RWPE2 (cell line): ENCODE measurements around the gene EHBP1.

Experiments
- ATAC-seq: fragments of 200-7000 bp; cut with Tn5 transposase; 3 replicates; pipeline ENCODE4 v1.9.1; 2021; ENCODE audit warnings: low read depth
- DNase-seq: peaks from one replicate; pipeline ENCODE4 v3.0.0-alpha.2; 2020; ENCODE audit warnings: low spot score
- H3K27ac ChIP-seq: fragments of 450-650 bp; 2 replicates; pipeline ENCODE4 v1.5.1; 2017; ENCODE audit warnings: mild to moderate bottlenecking; ENCODE audit not compliant: poor library complexity, severe bottlenecking
- H3K27me3 ChIP-seq: fragments of 250-450 bp; sonication (Bioruptor Pico); 2 replicates; pipeline ENCODE4 v1.5.1; 2021; ENCODE audit warnings: mild to moderate bottlenecking, moderate library complexity; ENCODE audit not compliant: insufficient read depth, poor library complexity, severe bottlenecking
- H3K36me3 ChIP-seq: fragments of 250-450 bp; sonication (Bioruptor Pico); 2 replicates; pipeline ENCODE4 v1.5.1; 2020; ENCODE audit warnings: low read depth, mild to moderate bottlenecking, moderate library complexity
- H3K4me1 ChIP-seq: fragments of 250-450 bp; sonication (Bioruptor Pico); 2 replicates; pipeline ENCODE4 v1.5.1; 2021; ENCODE audit warnings: mild to moderate bottlenecking, moderate library complexity; ENCODE audit not compliant: insufficient read depth, poor library complexity, severe bottlenecking
- H3K4me3 ChIP-seq: fragments of 250-450 bp; sonication (Bioruptor Pico); 2 replicates; pipeline ENCODE4 v1.5.1; 2021; ENCODE audit warnings: mild to moderate bottlenecking, moderate library complexity; ENCODE audit not compliant: severe bottlenecking
- H3K9me3 ChIP-seq: fragments of 250-450 bp; sonication (Bioruptor Pico); 2 replicates; pipeline ENCODE4 v1.5.1; 2021; ENCODE audit warnings: mild to moderate bottlenecking, moderate library complexity; ENCODE audit not compliant: severe bottlenecking
- TF ChIP-seq, protein P1 (sequence below): fragments of 450-650 bp; IDR thresholded peaks from one replicate; pipeline ENCODE4 v1.5.1; 2017; ENCODE audit warnings: mild to moderate bottlenecking, moderate library complexity; ENCODE audit not compliant: poor library complexity, severe bottlenecking

The EHBP1 gene

GRCh38 chr2:62736899-62737559 lies 31.5 kb downstream of the EHBP1 start:
- ATAC-seq (no peak), DNase-seq (no peak)
- TF ChIP-seq, protein P1, sequence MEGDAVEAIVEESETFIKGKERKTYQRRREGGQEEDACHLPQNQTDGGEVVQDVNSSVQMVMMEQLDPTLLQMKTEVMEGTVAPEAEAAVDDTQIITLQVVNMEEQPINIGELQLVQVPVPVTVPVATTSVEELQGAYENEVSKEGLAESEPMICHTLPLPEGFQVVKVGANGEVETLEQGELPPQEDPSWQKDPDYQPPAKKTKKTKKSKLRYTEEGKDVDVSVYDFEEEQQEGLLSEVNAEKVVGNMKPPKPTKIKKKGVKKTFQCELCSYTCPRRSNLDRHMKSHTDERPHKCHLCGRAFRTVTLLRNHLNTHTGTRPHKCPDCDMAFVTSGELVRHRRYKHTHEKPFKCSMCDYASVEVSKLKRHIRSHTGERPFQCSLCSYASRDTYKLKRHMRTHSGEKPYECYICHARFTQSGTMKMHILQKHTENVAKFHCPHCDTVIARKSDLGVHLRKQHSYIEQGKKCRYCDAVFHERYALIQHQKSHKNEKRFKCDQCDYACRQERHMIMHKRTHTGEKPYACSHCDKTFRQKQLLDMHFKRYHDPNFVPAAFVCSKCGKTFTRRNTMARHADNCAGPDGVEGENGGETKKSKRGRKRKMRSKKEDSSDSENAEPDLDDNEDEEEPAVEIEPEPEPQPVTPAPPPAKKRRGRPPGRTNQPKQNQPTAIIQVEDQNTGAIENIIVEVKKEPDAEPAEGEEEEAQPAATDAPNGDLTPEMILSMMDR = no peak
- Histone ChIP-seq H3K27ac (no peak overlapping the region), H3K4me1 (no peaks in the 10 kb centered on the region), H3K4me3 (no peak overlapping the region), H3K36me3 (peaks cover 14% of the 10 kb centered on the region; the same call in 1 of the 2 replicates), H3K27me3 (no peaks in the 10 kb centered on the region), H3K9me3 (no peaks in the 10 kb centered on the region)

- no peak for ATAC-seq
- no peak overlapping the region for H3K27ac ChIP-seq
- H3K4me1 ChIP-seq = no peaks in the 10 kb centered on the region
- no peaks in the 10 kb centered on the region for H3K27me3 ChIP-seq
- no peak for DNase-seq
- no peak overlapping the region for H3K4me3 ChIP-seq
- H3K36me3 ChIP-seq = peaks cover 13% of the 10 kb centered on the region; the same call in 1 of the 2 replicates
- no peaks in the 10 kb centered on the region for H3K9me3 ChIP-seq
- TF ChIP-seq, protein P1 = no peak
These were observed 33.7 kb downstream of the EHBP1 start for GRCh38 chr2:62738981-62739936.

DNA sequence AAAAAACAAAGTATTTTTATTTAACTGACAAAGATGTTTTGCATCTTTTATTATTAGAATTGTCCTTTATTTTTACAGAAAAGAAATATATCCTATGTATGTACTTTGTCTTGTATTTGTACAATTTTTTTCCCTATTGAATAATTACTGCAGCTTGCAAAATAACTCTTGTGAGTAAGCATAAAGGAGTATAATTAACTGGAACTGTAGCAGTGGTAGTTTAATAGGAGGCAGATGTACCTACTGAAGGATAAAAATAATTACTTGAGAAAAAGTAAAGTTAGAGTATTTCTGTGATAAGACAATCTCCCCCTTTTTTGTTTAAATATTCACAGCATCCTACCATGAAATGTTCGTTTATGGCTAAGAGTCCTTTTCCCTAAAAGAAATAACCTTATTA lies 34.7 kb downstream of the EHBP1 start:
- DNase-seq (no peak), ATAC-seq (no peak)
- Histone ChIP-seq H3K36me3 (peaks cover 9% of the 10 kb centered on the region; the same call in 1 of the 2 replicates), H3K27me3 (no peaks in the 10 kb centered on the region), H3K4me3 (no peak overlapping the region), H3K4me1 (no peaks in the 10 kb centered on the region), H3K9me3 (no peaks in the 10 kb centered on the region), H3K27ac (no peak overlapping the region)
- TF ChIP-seq, protein P1 = no peak

DNA sequence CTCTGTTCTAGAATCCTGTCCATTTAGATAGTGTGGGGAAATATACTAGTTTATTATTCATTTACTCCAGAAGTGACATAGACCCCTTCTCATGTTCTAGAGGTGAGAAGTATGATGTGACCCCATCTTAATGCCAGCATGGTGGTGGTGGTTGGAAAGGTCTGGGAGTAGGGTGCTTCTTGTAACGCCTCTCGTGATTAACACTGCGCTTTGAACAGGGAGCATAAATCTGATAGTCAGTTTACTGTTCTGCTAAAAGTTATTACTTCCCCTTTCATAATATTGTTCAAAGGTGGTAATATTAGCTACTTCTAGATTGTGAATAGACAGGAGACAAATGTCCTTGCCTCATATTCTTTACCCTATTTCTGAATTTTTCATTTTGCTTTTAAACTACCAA lies 35.6 kb downstream of the EHBP1 start:
- ATAC-seq (no peak), DNase-seq (no peak)
- H3K36me3 ChIP-seq = peaks cover 4% of the 10 kb centered on the region; the same call in 1 of the 2 replicates
- H3K9me3 ChIP-seq = no peaks in the 10 kb centered on the region
- no peak overlapping the region for H3K27ac ChIP-seq
- no peaks in the 10 kb centered on the region for H3K4me1 ChIP-seq
- H3K27me3 ChIP-seq = no peaks in the 10 kb centered on the region
- TF ChIP-seq, protein P1 = no peak
- H3K4me3 ChIP-seq = no peak overlapping the region
